Nephron (organoid): ENCODE measurements around the gene GRIA1.

ENCODE experiments used
- H3K27ac Mint-ChIP-seq, 3 experiments: 2 replicates each; pipeline ENCODE4 v1.8.0; 2020; ENCODE audit warnings: mixed read lengths in 3 of 3, mild to moderate bottlenecking in 2 of 3, moderate library complexity in 1 of 3
- H3K27me3 Mint-ChIP-seq: 2 replicates; pipeline ENCODE4 v1.8.0; 2021; ENCODE audit warnings: low read depth, mild to moderate bottlenecking, moderate library complexity, mixed read lengths
- H3K36me3 Mint-ChIP-seq: 2 replicates; pipeline ENCODE4 v1.8.0; 2020; ENCODE audit warnings: low read depth, mixed read lengths
- H3K4me1 Mint-ChIP-seq: 2 replicates; pipeline ENCODE4 v1.8.0; 2020; ENCODE audit warnings: mixed read lengths
- H3K4me3 Mint-ChIP-seq, 3 experiments: 2 replicates each; pipeline ENCODE4 v1.8.0; 2020; ENCODE audit warnings: mild to moderate bottlenecking in 3 of 3, mixed read lengths in 3 of 3, moderate library complexity in 2 of 3
- H3K9me3 Mint-ChIP-seq: 2 replicates; pipeline ENCODE4 v1.8.0; 2020; ENCODE audit warnings: mixed read lengths
- CTCF ChIP-seq, 3 experiments: fragments of 200-600 bp; sonication (generic); IDR thresholded peaks; one replicate each; pipeline ENCODE4 v1.5.0; 2021; ENCODE audit warnings: antibody characterized with exemption in 3 of 3; ENCODE audit not compliant: unreplicated experiment in 3 of 3

GRIA1 gene

GRCh38 chr5:153516504-153517240, 26.2 kb downstream of the GRIA1 start:
- Mint-ChIP-seq H3K27ac (peak overlapping the region; percentile 1 to 51 (median 31)), H3K27me3 (peaks cover 4% of the 10 kb centered on the region), H3K4me1 (peaks cover 31% of the 10 kb centered on the region), H3K36me3 (no peaks in the 10 kb centered on the region), H3K4me3 (no peak overlapping the region), H3K9me3 (peaks cover 9% of the 10 kb centered on the region)
- TF ChIP-seq CTCF (IDR thresholded peaks at IDR 0.05; ENCODE audit: unreplicated experiment in 3 of 3) = no peak

- peaks cover 4% of the 10 kb centered on the region for H3K27me3 Mint-ChIP-seq
- H3K4me1 Mint-ChIP-seq = peaks cover 31% of the 10 kb centered on the region
- H3K36me3 Mint-ChIP-seq = no peaks in the 10 kb centered on the region
- peaks cover 9% of the 10 kb centered on the region for H3K9me3 Mint-ChIP-seq
- H3K4me3 Mint-ChIP-seq = no peak overlapping the region
- peak overlapping the region in 2 of 3 experiments; percentile 31 to 51 for H3K27ac Mint-ChIP-seq
- no peak for TF ChIP-seq CTCF (IDR thresholded peaks at IDR 0.05; ENCODE audit: unreplicated experiment in 3 of 3)
These were observed 26.8 kb downstream of the GRIA1 start for GRCh38 chr5:153517241-153517611.

- Mint-ChIP-seq H3K36me3 (no peaks in the 10 kb centered on the region), H3K9me3 (peaks cover 1% of the 10 kb centered on the region), H3K27me3 (peaks cover 4% of the 10 kb centered on the region), H3K4me1 (peaks cover 34% of the 10 kb centered on the region), H3K27ac (no peak overlapping the region), H3K4me3 (no peak overlapping the region)
- no peak for TF ChIP-seq CTCF (IDR thresholded peaks at IDR 0.05; ENCODE audit: unreplicated experiment in 3 of 3)
These were observed 29.7 kb downstream of the GRIA1 start for GRCh38 chr5:153520137-153520536.

GRCh38 chr5:153520952-153521351, 30.5 kb downstream of the GRIA1 start:
- H3K27ac Mint-ChIP-seq = no peak overlapping the region
- no peaks in the 10 kb centered on the region for H3K9me3 Mint-ChIP-seq
- no peak for TF ChIP-seq CTCF (IDR thresholded peaks at IDR 0.05; ENCODE audit: unreplicated experiment in 3 of 3)
- H3K27me3 Mint-ChIP-seq = peaks cover 4% of the 10 kb centered on the region
- H3K4me1 Mint-ChIP-seq = peaks cover 34% of the 10 kb centered on the region
- no peaks in the 10 kb centered on the region for H3K36me3 Mint-ChIP-seq
- H3K4me3 Mint-ChIP-seq = peak overlapping the region in 1 of 3 experiments; percentile 15

GRCh38 chr5:153523211-153523610, 32.7 kb downstream of the GRIA1 start:
- no peaks in the 10 kb centered on the region for H3K36me3 Mint-ChIP-seq
- H3K4me1 Mint-ChIP-seq = peaks cover 15% of the 10 kb centered on the region
- no peak overlapping the region for H3K27ac Mint-ChIP-seq
- TF ChIP-seq CTCF (IDR thresholded peaks at IDR 0.05; ENCODE audit: unreplicated experiment in 3 of 3) = no peak
- H3K4me3 Mint-ChIP-seq = no peak overlapping the region
- peaks cover 4% of the 10 kb centered on the region for H3K27me3 Mint-ChIP-seq
- H3K9me3 Mint-ChIP-seq = no peaks in the 10 kb centered on the region

GRCh38 chr5:153523831-153524230, 33.4 kb downstream of the GRIA1 start:
- Mint-ChIP-seq H3K27me3 (peaks cover 4% of the 10 kb centered on the region), H3K9me3 (no peaks in the 10 kb centered on the region), H3K36me3 (no peaks in the 10 kb centered on the region), H3K4me1 (peaks cover 15% of the 10 kb centered on the region), H3K4me3 (no peak overlapping the region), H3K27ac (no peak overlapping the region)
- no peak for TF ChIP-seq CTCF (IDR thresholded peaks at IDR 0.05; ENCODE audit: unreplicated experiment in 3 of 3)
